Panc1 (cell line): ENCODE data around the gene IL13RA1. TPM values are rescaled to one million over a fixed set of nuclear protein-coding genes. Genes with fewer than 3 reads are reported as not detected.

Source experiments
- ATAC-seq: fragments of 200-7000 bp; cut with Tn5 transposase; 2 replicates; pipeline ENCODE4 v1.9.1; 2020; ENCODE audit warnings: mild to moderate bottlenecking, moderate library complexity
- BruUV-seq: library from RNA; stranded (reverse); fragments of 400-500 nt; replicated peaks from 2 replicates; lab custom pipeline; 2021; lab: Mats Ljungman, UMichigan
- CTCF ChIA-PET: fragments of 300-600 bp; sonication (Branson Sonifier 250); formaldehyde crosslinking; loops from one replicate; lab custom pipeline; 2022; ENCODE audit warnings: antibody characterized with exemption; lab: Charles Lee
- POLR2A ChIA-PET: fragments of 300-600 bp; sonication (Branson Sonifier 250); formaldehyde crosslinking; loops from one replicate; lab custom pipeline; 2022; ENCODE audit warnings: antibody characterized with exemption; lab: Charles Lee
- DNase-seq: peaks from one replicate; pipeline ENCODE4 v3.0.0-alpha.2; 2010; ENCODE audit warnings: low read depth, low spot score
- H3K27ac ChIP-seq: 2 replicates; pipeline ENCODE4 v1.5.1; 2011; ENCODE audit warnings: mild to moderate bottlenecking, low read length, inconsistent platforms
- H3K27me3 ChIP-seq: fragments of 200-500 bp; sonication (Bioruptor generic); 2 replicates; pipeline ENCODE4 v1.6.0; 2014; ENCODE audit warnings: low read length, inconsistent platforms; ENCODE audit not compliant: control insufficient read depth, insufficient read depth
- H3K36me3 ChIP-seq: fragments of 200-500 bp; sonication (Bioruptor generic); 2 replicates; pipeline ENCODE4 v1.5.1; 2014; ENCODE audit warnings: inconsistent platforms, mild to moderate bottlenecking, low read length, moderate library complexity; ENCODE audit not compliant: control insufficient read depth, insufficient read depth
- H3K4me1 ChIP-seq: 2 replicates; pipeline ENCODE4 v1.5.1; 2011; ENCODE audit warnings: inconsistent platforms, mild to moderate bottlenecking, low read length, moderate library complexity; ENCODE audit not compliant: control insufficient read depth, insufficient read depth
- H3K4me3 ChIP-seq, 2 experiments: 2 replicates each; pipeline ENCODE4 v1.5.1; 2011 to 2012; ENCODE audit warnings: low read depth in 2 of 2, low read length in 2 of 2, mild to moderate bottlenecking in 2 of 2, inconsistent platforms in 1 of 2, moderate library complexity in 1 of 2
- H3K9me3 ChIP-seq: fragments of 200-500 bp; sonication (Bioruptor generic); 2 replicates; pipeline ENCODE4 v1.5.1; 2014; ENCODE audit warnings: low read depth, mild to moderate bottlenecking, inconsistent platforms, low read length, moderate library complexity; ENCODE audit not compliant: control insufficient read depth, insufficient read depth
- CTCF ChIP-seq: fragments of 450-650 bp; IDR thresholded peaks from 2 replicates; pipeline ENCODE4 v1.5.1; 2017; ENCODE audit warnings: mild to moderate bottlenecking
- POLR2AphosphoS5 ChIP-seq: IDR thresholded peaks from 2 replicates; pipeline ENCODE4 v1.6.1; 2012; ENCODE audit warnings: mild to moderate bottlenecking, low read depth, low read length, moderate library complexity
- REST ChIP-seq, 2 experiments: IDR thresholded peaks; 2 replicates each; pipeline ENCODE4 v1.6.1; 2011 to 2012; ENCODE audit warnings: low read depth in 2 of 2, control low read depth in 1 of 2, low read length in 1 of 2, mild to moderate bottlenecking in 1 of 2, moderate library complexity in 1 of 2; ENCODE audit not compliant: insufficient read depth in 1 of 2
- SIN3A ChIP-seq: IDR thresholded peaks from 2 replicates; pipeline ENCODE4 v1.6.1; 2012; ENCODE audit warnings: low read depth, mild to moderate bottlenecking, low read length, moderate library complexity, borderline replicate concordance; ENCODE audit not compliant: insufficient read depth
- TCF7L2 ChIP-seq: IDR thresholded peaks from 2 replicates; pipeline ENCODE4 v1.6.1; 2011; ENCODE audit warnings: mild to moderate bottlenecking, low read depth, low read length, inconsistent platforms
- in situ Hi-C: cut with HindIII; loops from 2 replicates; pipeline ENCODE4 v1.10.0; 2016; ENCODE audit warnings: low sequenced_read_pairs, low pct_unique_long_range_greater_than_20kb
- intact Hi-C: fragments of 100-400 bp; cut with micrococcal nuclease; formaldehyde crosslinking; loops from one replicate; pipeline ENCODE4 v1.10.0; 2022; ENCODE audit not compliant: unreplicated experiment
- total RNA-seq: library from RNA; stranded (reverse); gene quantifications from one replicate; pipeline ENCODE4 v1.2.1, GENCODE V29; 2021; ENCODE audit not compliant: unreplicated experiment

IL13RA1 gene
- total RNA-seq, 1 experiment from 2014 or later: 191 TPM

- POLR2A ChIA-PET: no interaction called here
- no peak for TF ChIP-seq CTCF
- no peak for TF ChIP-seq POLR2AphosphoS5
- TF ChIP-seq TCF7L2: no peak
- TF ChIP-seq SIN3A: no peak
- TF ChIP-seq REST (IDR thresholded peaks at IDR 0.05; ENCODE audit: insufficient read depth in 1 of 2, low read depth in 2 of 2, low read length in 1 of 2): no peak
- in situ Hi-C loops (no loop called here), intact Hi-C loops (no loop called here)
- DNase-seq: no peak
- no peak overlapping the region for H3K27ac ChIP-seq
- no peaks in the 10 kb centered on the region for H3K9me3 ChIP-seq
- H3K4me3 ChIP-seq: no peak overlapping the region
- H3K36me3 ChIP-seq: peaks cover 15% of the 10 kb centered on the region
- CTCF ChIA-PET: no interaction called here
- H3K27me3 ChIP-seq: no peaks in the 10 kb centered on the region
- no peak for ATAC-seq
- BruUV-seq: no TSS peak
- no peaks in the 10 kb centered on the region for H3K4me1 ChIP-seq
Measured at GRCh38 chrX:118780509-118780908, 53.1 kb downstream of the IL13RA1 start.

GRCh38 chrX:118780911-118781310 lies 53.5 kb downstream of the IL13RA1 start:
- no peak for DNase-seq
- no peaks in the 10 kb centered on the region for H3K4me1 ChIP-seq
- intact Hi-C loops: no loop called here
- in situ Hi-C loops: no loop called here
- no peak overlapping the region for H3K27ac ChIP-seq
- TF ChIP-seq TCF7L2 (no peak), REST (IDR thresholded peaks at IDR 0.05; ENCODE audit: insufficient read depth in 1 of 2, low read depth in 2 of 2, low read length in 1 of 2) (no peak), SIN3A (no peak)
- no peaks in the 10 kb centered on the region for H3K27me3 ChIP-seq
- ChIA-PET POLR2A (no interaction called here), CTCF (interaction anchor here (0.6 kb wide), 1 partner anchor 10 kb away, joined by 3 read pairs; no protein-coding TSS in a partner anchor)
- H3K4me3 ChIP-seq: no peak overlapping the region
- BruUV-seq: no TSS peak
- H3K36me3 ChIP-seq: peaks cover 13% of the 10 kb centered on the region
- H3K9me3 ChIP-seq: no peaks in the 10 kb centered on the region
- ATAC-seq: no peak
